ENCODE data around the gene GCAT.
"Not testable (repeated sequence)": the region's sequence is repeated elsewhere in the genome, so short reads cannot be mapped to it uniquely, and the experiment has no call there.

The GCAT gene

GRCh38 chr22:37782340-37783168 is 25.2 kb upstream of the GCAT start:
- DNase-seq (ENCODE audit: low spot score) = no peak

GRCh38 chr22:37784829-37785495 is 22.8 kb upstream of the GCAT start:
- DNase-seq (ENCODE audit: low spot score) = no peak

- no peak for DNase-seq (ENCODE audit: low spot score)
These were observed 17.5 kb upstream of the GCAT start for GRCh38 chr22:37790234-37790633.

- DNase-seq (ENCODE audit: low spot score) = no peak
These were observed 15.2 kb upstream of the GCAT start for GRCh38 chr22:37792494-37792893.

- DNase-seq (ENCODE audit: low spot score) = no peak
These were observed 13.4 kb upstream of the GCAT start for GRCh38 chr22:37794376-37794775.

- no peak for DNase-seq (ENCODE audit: low spot score)
These were observed 11.7 kb upstream of the GCAT start for GRCh38 chr22:37796079-37796478.

- not testable (repeated sequence) for DNase-seq (ENCODE audit: low spot score)
These were observed 10.5 kb upstream of the GCAT start for GRCh38 chr22:37797259-37797658.

- no peak for DNase-seq (ENCODE audit: low spot score)
These were observed 9.7 kb upstream of the GCAT start for GRCh38 chr22:37797874-37798500.

GRCh38 chr22:37799979-37800378 is 7.8 kb upstream of the GCAT start:
- not testable (repeated sequence) for DNase-seq (ENCODE audit: low spot score)

GRCh38 chr22:37801946-37802309 is 5.8 kb upstream of the GCAT start:
- no peak for DNase-seq (ENCODE audit: low spot score)

- DNase-seq (ENCODE audit: low spot score) = no peak
These were observed 5.2 kb upstream of the GCAT start for GRCh38 chr22:37802310-37803194.

- DNase-seq (ENCODE audit: low spot score) = no peak
These were observed 4.5 kb upstream of the GCAT start for GRCh38 chr22:37803195-37803638.

GRCh38 chr22:37803639-37804351 is 3.9 kb upstream of the GCAT start:
- DNase-seq (ENCODE audit: low spot score) = no peak

- DNase-seq (ENCODE audit: low spot score) = no peak
These were observed 3.3 kb upstream of the GCAT start for GRCh38 chr22:37804352-37804880.

GRCh38 chr22:37804881-37805809 is 2.6 kb upstream of the GCAT start:
- peak; percentile 70 for DNase-seq (ENCODE audit: low spot score)

- DNase-seq (ENCODE audit: low spot score) = no peak
These were observed 1.9 kb upstream of the GCAT start for GRCh38 chr22:37805810-37806277.

- no peak for DNase-seq (ENCODE audit: low spot score)
These were observed 1.1 kb upstream of the GCAT start for GRCh38 chr22:37806409-37807333.

- no peak for DNase-seq (ENCODE audit: low spot score)
These were observed 542 bp downstream of the GCAT start for GRCh38 chr22:37808294-37808657.

Measured in pons (tissue), 1 donor.